Vagina (tissue), 2 donors: ENCODE data around the gene ROM1.
A peak's percentile ranks its signal among the peaks of the same experiment; 100 is the strongest.

Experiments
- CTCF ChIP-seq, 3 experiments: fragments of 450-650 bp in 2 of 3; fragments of 200-600 bp in 1 of 3; sonication (generic) in 1 of 3; IDR thresholded peaks; one replicate each; pipeline ENCODE4 v1.5.1; 2017 to 2019; ENCODE audit warnings: antibody characterized with exemption in 3 of 3, mild to moderate bottlenecking in 2 of 3, moderate library complexity in 2 of 3
- POLR2A ChIP-seq, 2 donors: fragments of 450-650 bp; IDR thresholded peaks; one replicate each; pipeline ENCODE4 v1.6.1; 2017; ENCODE audit warnings: antibody characterized with exemption in 2 of 2, mild to moderate bottlenecking in 2 of 2, moderate library complexity in 2 of 2
- POLR2AphosphoS5 ChIP-seq, 2 donors: sonication (generic); formaldehyde crosslinking; IDR thresholded peaks; one replicate each; pipeline ENCODE4 v1.9.0; 2017; ENCODE audit warnings: antibody characterized with exemption in 2 of 2, mild to moderate bottlenecking in 2 of 2, low read depth in 1 of 2; ENCODE audit not compliant: insufficient read depth in 1 of 2

- TF ChIP-seq POLR2AphosphoS5 (IDR thresholded peaks at IDR 0.05; ENCODE audit: insufficient read depth in 1 of 2, low read depth in 1 of 2) (peak; percentile 83 to 87), CTCF (IDR thresholded peaks at IDR 0.05) (no peak), POLR2A (IDR thresholded peaks at IDR 0.05) (no peak)
These were observed 13.9 kb upstream of the ROM1 start for GRCh38 chr11:62599069-62599696.
